Gastroesophageal sphincter (tissue), 3 donors: ENCODE results near the gene NOS3.

ENCODE experiments used
- EP300 ChIP-seq: sonication (generic); formaldehyde crosslinking; IDR thresholded peaks from one replicate; pipeline ENCODE4 v1.6.1; 2017; ENCODE audit warnings: antibody characterized with exemption, mild to moderate bottlenecking
- POLR2A ChIP-seq, 2 donors: fragments of 450-650 bp; IDR thresholded peaks; one replicate each; pipeline ENCODE4 v1.6.1; 2017; ENCODE audit warnings: antibody characterized with exemption in 2 of 2, mild to moderate bottlenecking in 2 of 2, moderate library complexity in 1 of 2
- POLR2AphosphoS5 ChIP-seq: sonication (generic); formaldehyde crosslinking; IDR thresholded peaks from one replicate; pipeline ENCODE4 v1.6.1; 2017; ENCODE audit warnings: antibody characterized with exemption
- TF ChIP-seq, protein P1 (sequence below), 4 experiments: fragments of 200-600 bp in 2 of 4; fragments of 450-650 bp in 2 of 4; sonication (generic) in 1 of 4; IDR thresholded peaks; one replicate each; pipeline ENCODE4 v1.5.1; 2017 to 2019; ENCODE audit warnings: antibody characterized with exemption in 4 of 4, mild to moderate bottlenecking in 2 of 4, moderate library complexity in 2 of 4

- TF ChIP-seq, protein P1, sequence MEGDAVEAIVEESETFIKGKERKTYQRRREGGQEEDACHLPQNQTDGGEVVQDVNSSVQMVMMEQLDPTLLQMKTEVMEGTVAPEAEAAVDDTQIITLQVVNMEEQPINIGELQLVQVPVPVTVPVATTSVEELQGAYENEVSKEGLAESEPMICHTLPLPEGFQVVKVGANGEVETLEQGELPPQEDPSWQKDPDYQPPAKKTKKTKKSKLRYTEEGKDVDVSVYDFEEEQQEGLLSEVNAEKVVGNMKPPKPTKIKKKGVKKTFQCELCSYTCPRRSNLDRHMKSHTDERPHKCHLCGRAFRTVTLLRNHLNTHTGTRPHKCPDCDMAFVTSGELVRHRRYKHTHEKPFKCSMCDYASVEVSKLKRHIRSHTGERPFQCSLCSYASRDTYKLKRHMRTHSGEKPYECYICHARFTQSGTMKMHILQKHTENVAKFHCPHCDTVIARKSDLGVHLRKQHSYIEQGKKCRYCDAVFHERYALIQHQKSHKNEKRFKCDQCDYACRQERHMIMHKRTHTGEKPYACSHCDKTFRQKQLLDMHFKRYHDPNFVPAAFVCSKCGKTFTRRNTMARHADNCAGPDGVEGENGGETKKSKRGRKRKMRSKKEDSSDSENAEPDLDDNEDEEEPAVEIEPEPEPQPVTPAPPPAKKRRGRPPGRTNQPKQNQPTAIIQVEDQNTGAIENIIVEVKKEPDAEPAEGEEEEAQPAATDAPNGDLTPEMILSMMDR (IDR thresholded peaks at IDR 0.05) = no peak
- TF ChIP-seq POLR2A (IDR thresholded peaks at IDR 0.05) (no peak), POLR2AphosphoS5 (no peak), EP300 (no peak)
These were observed 56.1 kb downstream of the NOS3 start for GRCh38 chr7:151046603-151047573.
